Measurements from ENCODE around the gene AR. TPM values are rescaled to one million over a fixed set of nuclear protein-coding genes. Genes with fewer than 3 reads are reported as not detected.

The AR gene
- polyA plus RNA-seq, 1 donor (not counting 4 experiments of a cell fraction or from before 2014, with no cell fraction given), result 0.47 TPM

GRCh38 chrX:67585401-67585800 is 41.6 kb downstream of the AR start:
- no peak overlapping the region for H3K4me3 ChIP-seq (ENCODE audit: control insufficient read depth in 2 of 3, extremely low read depth in 1 of 3, insufficient read depth in 2 of 3, low read depth in 1 of 3, low read length in 3 of 3)
- H3K9ac ChIP-seq (ENCODE audit: control insufficient read depth, extremely low read depth, insufficient read depth, low read length), result no peak overlapping the region
- FAIRE-seq, result peak; percentile 34
- H2AFZ ChIP-seq (ENCODE audit: control insufficient read depth, low read length), result no peak overlapping the region
- no peaks in the 10 kb centered on the region for H3K36me3 ChIP-seq (ENCODE audit: control insufficient read depth in 2 of 2, extremely low read depth in 1 of 2, insufficient read depth in 2 of 2, low read length in 2 of 2)
- TF ChIP-seq EZH2 (IDR thresholded peaks at IDR 0.05; ENCODE audit: low read length) (no peak), CTCF (optimal IDR thresholded peaks at IDR 0.05 in 1 of 3, IDR thresholded peaks at IDR 0.05 in 1 of 3, conservative IDR thresholded peaks at IDR 0.05 in 1 of 3; ENCODE audit: extremely low read depth in 1 of 3, insufficient read depth in 2 of 3, low read length in 3 of 3) (no peak)
- H3K27me3 ChIP-seq (ENCODE audit: control insufficient read depth, extremely low read depth, insufficient read depth, low read length), result no peaks in the 10 kb centered on the region
- no peaks in the 10 kb centered on the region for H3K9me1 ChIP-seq (ENCODE audit: control insufficient read depth, extremely low read depth, insufficient read depth, low read length)
- H3K27ac ChIP-seq (ENCODE audit: control insufficient read depth, insufficient read depth, low read length), result no peak overlapping the region
- H4K20me1 ChIP-seq (ENCODE audit: control insufficient read depth, extremely low read depth, insufficient read depth, low read length), result no peaks in the 10 kb centered on the region
- no peaks in the 10 kb centered on the region for H3K79me2 ChIP-seq (ENCODE audit: control insufficient read depth, insufficient read depth, low read length)
- no peaks in the 10 kb centered on the region for H3K9me3 ChIP-seq (ENCODE audit: control insufficient read depth, low read depth, low read length)
- no peak for DNase-seq (ENCODE audit: low read depth, low spot score)
- peaks cover 11% of the 10 kb centered on the region for H3K4me1 ChIP-seq (ENCODE audit: control insufficient read depth, extremely low read depth, insufficient read depth, low read length)
- dilution Hi-C loops (cut with MboI; ENCODE audit: extremely low pct_ligation_motif_present, low sequenced_read_pairs), result no loop called here
- no peak overlapping the region for H3K4me2 ChIP-seq (ENCODE audit: control insufficient read depth, extremely low read depth, insufficient read depth, low read depth, low read length)

GRCh38 chrX:67587946-67588624 is 44.3 kb downstream of the AR start:
- Histone ChIP-seq H3K4me3 (ENCODE audit: control insufficient read depth in 2 of 3, extremely low read depth in 1 of 3, insufficient read depth in 2 of 3, low read depth in 1 of 3, low read length in 3 of 3) (no peak overlapping the region), H3K36me3 (ENCODE audit: control insufficient read depth in 2 of 2, extremely low read depth in 1 of 2, insufficient read depth in 2 of 2, low read length in 2 of 2) (no peaks in the 10 kb centered on the region), H2AFZ (ENCODE audit: control insufficient read depth, low read length) (no peak overlapping the region), H3K27me3 (ENCODE audit: control insufficient read depth, extremely low read depth, insufficient read depth, low read length) (no peaks in the 10 kb centered on the region), H3K27ac (ENCODE audit: control insufficient read depth, insufficient read depth, low read length) (no peak overlapping the region), H3K79me2 (ENCODE audit: control insufficient read depth, insufficient read depth, low read length) (no peaks in the 10 kb centered on the region), H3K9me1 (ENCODE audit: control insufficient read depth, extremely low read depth, insufficient read depth, low read length) (no peaks in the 10 kb centered on the region), H3K9ac (ENCODE audit: control insufficient read depth, extremely low read depth, insufficient read depth, low read length) (no peak overlapping the region), H3K9me3 (ENCODE audit: control insufficient read depth, low read depth, low read length) (no peaks in the 10 kb centered on the region), H3K4me1 (ENCODE audit: control insufficient read depth, extremely low read depth, insufficient read depth, low read length) (peaks cover 11% of the 10 kb centered on the region), H4K20me1 (ENCODE audit: control insufficient read depth, extremely low read depth, insufficient read depth, low read length) (no peaks in the 10 kb centered on the region), H3K4me2 (ENCODE audit: control insufficient read depth, extremely low read depth, insufficient read depth, low read depth, low read length) (no peak overlapping the region)
- dilution Hi-C loops (cut with MboI; ENCODE audit: extremely low pct_ligation_motif_present, low sequenced_read_pairs), result no loop called here
- DNase-seq (ENCODE audit: low read depth, low spot score), result no peak
- peak; percentile 41 for FAIRE-seq
- TF ChIP-seq EZH2 (IDR thresholded peaks at IDR 0.05; ENCODE audit: low read length) (no peak), CTCF (optimal IDR thresholded peaks at IDR 0.05 in 1 of 3, IDR thresholded peaks at IDR 0.05 in 1 of 3, conservative IDR thresholded peaks at IDR 0.05 in 1 of 3; ENCODE audit: extremely low read depth in 1 of 3, insufficient read depth in 2 of 3, low read length in 3 of 3) (no peak)
